Muscle of leg (tissue), 9 donors: ENCODE measurements around the gene KCNJ9. TPM values are rescaled to one million over a fixed set of nuclear protein-coding genes. Genes with fewer than 3 reads are reported as not detected.

Experiments used
- polyA plus RNA-seq, 8 donors: library from polyadenylated mRNA; unstranded; fragments of 120-200 nt; gene quantifications; one replicate each; pipeline versions ENCODE4 v1.2.1 to v1.2.3, GENCODE V29; 2013; ENCODE audit warnings: inconsistent platforms in 1 of 8, low replicate concordance in 1 of 8; ENCODE audit not compliant: insufficient read length in 8 of 8, insufficient read depth in 1 of 8
- total RNA-seq: library from RNA; stranded (reverse); fragments of 120-200 nt; gene quantifications from one replicate; pipeline ENCODE4 v1.2.4, GENCODE V29; 2013

The KCNJ9 gene
- total and polyA plus RNA-seq, 9 donors: 0.04 to 0.16 (median 0.09) TPM; not detected in 1

Other genes with a start within 250 kb of the KCNJ9 start
- not detected for gene VSIG8, start 218.9 kb upstream of the KCNJ9 start, total RNA-seq
- gene VSIG8, start 218.9 kb upstream of the KCNJ9 start, polyA plus RNA-seq: not detected
- gene CFAP45, start 181.4 kb upstream of the KCNJ9 start, total RNA-seq: 0.22 TPM
- under 1 TPM; 0.18 to 0.54 (median 0.44) TPM for gene CFAP45, start 181.4 kb upstream of the KCNJ9 start, polyA plus RNA-seq
- 84.2 TPM for gene TAGLN2, start 156.0 kb upstream of the KCNJ9 start, total RNA-seq
- 100 to 1,000 TPM; 167 to 251 (median 202) TPM for gene TAGLN2, start 156.0 kb upstream of the KCNJ9 start, polyA plus RNA-seq
- 0.13 TPM for gene IGSF9, start 135.9 kb upstream of the KCNJ9 start, total RNA-seq
- 1 to 10 TPM in 3 of 8 donors, under 1 TPM in 5; 0.29 to 5.9 (median 0.73) TPM for gene IGSF9, start 135.9 kb upstream of the KCNJ9 start, polyA plus RNA-seq
- gene SLAMF9, start 127.3 kb upstream of the KCNJ9 start, total RNA-seq: not detected
- not detected for gene SLAMF9, start 127.3 kb upstream of the KCNJ9 start, polyA plus RNA-seq
- gene PIGM, start 49.5 kb upstream of the KCNJ9 start, total RNA-seq: 3.6 TPM
- gene PIGM, start 49.5 kb upstream of the KCNJ9 start, polyA plus RNA-seq: 1 to 10 TPM; 4.3 to 6.6 (median 5.3) TPM
- gene KCNJ10, start 11.4 kb upstream of the KCNJ9 start, total RNA-seq: 0.35 TPM
- gene KCNJ10, start 11.4 kb upstream of the KCNJ9 start, polyA plus RNA-seq: 1 to 10 TPM in 1 of 8 donors, under 1 TPM in 7; 0.30 to 1.6 (median 0.65) TPM
- 15.4 TPM for gene IGSF8, start 17.1 kb downstream of the KCNJ9 start, total RNA-seq
- gene IGSF8, start 17.1 kb downstream of the KCNJ9 start, polyA plus RNA-seq: 10 to 100 TPM; 17.7 to 26.2 (median 22.1) TPM
- 55.0 TPM for gene ATP1A2, start 34.2 kb downstream of the KCNJ9 start, total RNA-seq
- gene ATP1A2, start 34.2 kb downstream of the KCNJ9 start, polyA plus RNA-seq: 10 to 100 TPM; 44.6 to 85.6 (median 59.4) TPM
- 0.44 TPM for gene ATP1A4, start 70.1 kb downstream of the KCNJ9 start, total RNA-seq
- 1 to 10 TPM in 7 of 8 donors, under 1 TPM in 1; 0.96 to 3.4 (median 1.5) TPM for gene ATP1A4, start 70.1 kb downstream of the KCNJ9 start, polyA plus RNA-seq
- gene CASQ1, start 109.0 kb downstream of the KCNJ9 start, total RNA-seq: 827 TPM
- gene CASQ1, start 109.0 kb downstream of the KCNJ9 start, polyA plus RNA-seq: 1,000 to 10,000 TPM in 1 of 8 donors, 100 to 1,000 TPM in 7; 182 to 1,024 (median 692) TPM
- 57.4 TPM for gene PEA15, start 123.8 kb downstream of the KCNJ9 start, total RNA-seq
- 100 to 1,000 TPM; 110 to 171 (median 142) TPM for gene PEA15, start 123.8 kb downstream of the KCNJ9 start, polyA plus RNA-seq
- 70.5 TPM for gene DCAF8, start 181.0 kb downstream of the KCNJ9 start, total RNA-seq
- gene DCAF8, start 181.0 kb downstream of the KCNJ9 start, polyA plus RNA-seq: 100 to 1,000 TPM in 4 of 8 donors, 10 to 100 TPM in 4; 80.0 to 130 (median 98.6) TPM
- 34.2 TPM for gene PEX19, start 203.6 kb downstream of the KCNJ9 start, total RNA-seq
- 10 to 100 TPM; 36.4 to 43.0 (median 41.9) TPM for gene PEX19, start 203.6 kb downstream of the KCNJ9 start, polyA plus RNA-seq